Measurements from ENCODE around the gene ADCY6. TPM values are rescaled to one million over a fixed set of nuclear protein-coding genes. Genes with fewer than 3 reads are reported as not detected.

ADCY6 gene
- total and polyA plus RNA-seq, 3 experiments from 2014 or later: 0.04 to 0.37 TPM; not detected in 1

GRCh38 chr12:48800971-48801370 is 12.1 kb upstream of the ADCY6 start:
- Mint-ChIP-seq H3K4me3 (no peak overlapping the region), H3K27me3 (peaks cover 0 to 3% of the 10 kb centered on the region in 2 donors), H3K36me3 (no peaks in the 10 kb centered on the region), H3K4me1 (peaks cover 5 to 7% (median 5%) of the 10 kb centered on the region in 3 donors), H3K27ac (no peak overlapping the region), H3K9me3 (no peaks in the 10 kb centered on the region)
- CTCF ChIA-PET: interaction anchor here (1.3 to 1.6 kb wide), 2 partner anchors 9 to 14 kb away, joined by 3 read pairs; no protein-coding TSS in a partner anchor
- DNase-seq: no peak
- Histone ChIP-seq H3K4me3 (ENCODE audit: low read length) (no peak overlapping the region), H3K27ac (ENCODE audit: low read depth, low read length) (no peak overlapping the region), H3K36me3 (ENCODE audit: insufficient read depth, low read length) (no peaks in the 10 kb centered on the region), H3K4me1 (ENCODE audit: insufficient read depth, low read length) (no peaks in the 10 kb centered on the region), H3K9me3 (ENCODE audit: low read length) (no peaks in the 10 kb centered on the region), H3K27me3 (ENCODE audit: insufficient read depth, low read length, poor library complexity, severe bottlenecking) (no peaks in the 10 kb centered on the region)
- POLR2A ChIA-PET: no interaction called here

DNA sequence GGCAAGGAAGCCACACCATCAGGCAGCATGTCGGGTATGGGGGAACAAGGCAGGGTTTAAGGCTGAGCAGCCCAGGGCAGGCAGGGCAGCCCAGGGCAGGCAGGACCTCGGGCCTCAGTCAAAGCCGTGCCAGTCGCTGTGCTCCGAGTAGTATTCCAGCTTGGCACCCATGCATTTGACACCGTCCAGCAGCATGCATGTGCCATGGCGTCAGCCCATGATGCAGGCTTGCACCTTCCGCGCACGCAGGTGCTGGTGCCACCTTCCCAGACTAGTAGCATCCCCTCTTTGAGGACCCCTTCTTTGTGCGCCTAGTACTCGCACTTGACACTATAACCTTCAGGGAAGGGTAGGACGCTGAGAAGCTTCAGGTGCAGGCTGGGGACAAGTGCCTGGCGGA is 11.6 kb upstream of the ADCY6 start:
- ChIA-PET POLR2A (no interaction called here), CTCF (interaction anchor here (1.3 kb wide), 1 partner anchor 9 kb away, joined by 3 read pairs; no protein-coding TSS in a partner anchor)
- Histone ChIP-seq H3K27ac (ENCODE audit: low read depth, low read length) (no peak overlapping the region), H3K36me3 (ENCODE audit: insufficient read depth, low read length) (no peaks in the 10 kb centered on the region), H3K9me3 (ENCODE audit: low read length) (no peaks in the 10 kb centered on the region), H3K4me1 (ENCODE audit: insufficient read depth, low read length) (no peaks in the 10 kb centered on the region), H3K4me3 (ENCODE audit: low read length) (no peak overlapping the region), H3K27me3 (ENCODE audit: insufficient read depth, low read length, poor library complexity, severe bottlenecking) (no peaks in the 10 kb centered on the region)
- DNase-seq: no peak
- no peaks in the 10 kb centered on the region for H3K9me3 Mint-ChIP-seq
- H3K36me3 Mint-ChIP-seq: no peaks in the 10 kb centered on the region
- H3K27me3 Mint-ChIP-seq: peaks cover 0 to 3% of the 10 kb centered on the region in 2 donors
- H3K4me3 Mint-ChIP-seq: no peak overlapping the region
- H3K27ac Mint-ChIP-seq: no peak overlapping the region
- peaks cover 7 to 9% (median 8%) of the 10 kb centered on the region in 3 donors for H3K4me1 Mint-ChIP-seq

DNA sequence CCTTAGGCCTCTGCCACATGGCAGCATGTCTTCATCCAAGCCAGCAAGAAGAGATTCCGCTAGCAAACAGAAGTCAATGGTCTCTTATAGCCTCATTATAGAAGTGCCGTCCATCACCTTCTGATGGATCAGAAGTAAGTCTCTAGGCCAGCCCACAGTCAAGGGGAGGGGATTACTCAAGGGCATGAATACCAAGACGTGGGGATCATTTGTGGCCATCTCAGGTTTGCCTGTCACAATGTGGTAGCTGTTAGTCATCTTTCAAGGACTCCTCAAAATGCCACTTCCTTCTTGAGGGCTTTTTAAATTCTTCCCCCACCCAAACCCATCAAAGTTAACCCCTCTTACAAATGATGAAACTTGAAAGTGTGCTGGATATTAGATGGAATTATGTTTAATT is 8.1 kb upstream of the ADCY6 start:
- Mint-ChIP-seq H3K4me1 (peaks cover 0 to 5% (median 3%) of the 10 kb centered on the region in 3 donors), H3K27ac (no peak overlapping the region), H3K27me3 (peaks cover 4 to 17% of the 10 kb centered on the region in 2 donors), H3K9me3 (no peaks in the 10 kb centered on the region), H3K36me3 (no peaks in the 10 kb centered on the region), H3K4me3 (no peak overlapping the region)
- Histone ChIP-seq H3K36me3 (ENCODE audit: insufficient read depth, low read length) (no peaks in the 10 kb centered on the region), H3K9me3 (ENCODE audit: low read length) (no peaks in the 10 kb centered on the region), H3K27ac (ENCODE audit: low read depth, low read length) (no peak overlapping the region), H3K4me1 (ENCODE audit: insufficient read depth, low read length) (no peaks in the 10 kb centered on the region), H3K27me3 (ENCODE audit: insufficient read depth, low read length, poor library complexity, severe bottlenecking) (no peaks in the 10 kb centered on the region), H3K4me3 (ENCODE audit: low read length) (no peak overlapping the region)
- ChIA-PET CTCF (interaction anchor here (0.9 to 7.3 kb wide), 6 partner anchors 8 to 47 kb away, joined by 3 to 88 read pairs (median 5); no protein-coding TSS in a partner anchor), POLR2A (interaction anchor here (0.6 kb wide), 1 partner anchor 141 kb away, joined by 3 read pairs; no protein-coding TSS in a partner anchor)
- no peak for DNase-seq

DNA sequence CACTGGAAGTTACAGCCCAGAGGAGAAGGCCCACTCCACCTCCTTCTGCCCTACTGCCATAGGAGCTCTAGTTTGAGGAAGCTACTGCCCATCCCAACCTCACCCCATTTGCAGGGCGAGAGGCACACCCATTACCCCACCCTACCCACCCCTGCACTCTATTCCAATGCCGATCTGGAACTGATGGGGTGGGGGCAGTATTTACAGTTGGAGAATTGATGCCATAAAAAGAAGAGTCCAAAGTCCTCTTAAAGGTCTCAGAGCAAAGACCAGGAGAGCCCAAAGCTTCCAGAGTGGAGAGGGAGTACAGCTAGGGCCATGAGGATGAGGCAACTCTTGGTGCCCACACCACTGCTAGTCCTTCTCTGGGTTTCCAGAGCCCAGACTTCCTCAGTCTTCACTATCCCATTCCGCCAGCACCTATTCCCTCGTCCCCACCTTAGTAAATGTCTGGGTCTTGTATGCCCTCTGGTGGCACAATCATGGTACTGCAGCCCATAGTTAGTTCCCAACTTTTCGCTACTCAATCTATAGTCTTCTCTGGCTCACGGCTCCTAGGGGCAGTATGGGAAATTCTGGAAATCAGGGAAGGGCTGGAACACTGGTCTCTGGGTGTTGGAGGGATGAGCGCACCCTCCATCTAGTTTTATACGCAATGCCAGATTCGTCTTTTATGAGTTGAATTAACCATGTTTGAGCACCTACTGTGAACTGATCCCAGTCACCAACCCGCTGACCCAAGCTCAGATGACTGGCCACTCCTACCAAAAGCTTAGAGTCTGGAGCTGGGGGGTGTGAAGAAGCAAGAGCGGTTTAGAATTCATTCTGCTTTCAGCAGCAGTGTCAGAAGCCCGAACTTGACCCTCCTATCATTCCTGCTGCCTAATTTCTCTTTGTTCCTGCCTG is 6.9 kb upstream of the ADCY6 start:
- peak overlapping the region in 1 of 8 donors; percentile 41 for H3K27ac Mint-ChIP-seq
- peak; percentile 32 to 67 (median 49) for DNase-seq
- no peaks in the 10 kb centered on the region for H3K36me3 Mint-ChIP-seq
- CTCF ChIA-PET: interaction anchor here (0.6 to 7.3 kb wide), 19 partner anchors 9 to 265 kb away, joined by 3 to 88 read pairs (median 3); no protein-coding TSS in a partner anchor
- Histone ChIP-seq H3K4me1 (ENCODE audit: insufficient read depth, low read length) (no peaks in the 10 kb centered on the region), H3K4me3 (ENCODE audit: low read length) (no peak overlapping the region), H3K36me3 (ENCODE audit: insufficient read depth, low read length) (no peaks in the 10 kb centered on the region), H3K27ac (ENCODE audit: low read depth, low read length) (no peak overlapping the region), H3K27me3 (ENCODE audit: insufficient read depth, low read length, poor library complexity, severe bottlenecking) (no peaks in the 10 kb centered on the region), H3K9me3 (ENCODE audit: low read length) (no peaks in the 10 kb centered on the region)
- POLR2A ChIA-PET: no interaction called here
- H3K4me3 Mint-ChIP-seq: no peak overlapping the region
- peaks cover 0 to 5% (median 3%) of the 10 kb centered on the region in 3 donors for H3K4me1 Mint-ChIP-seq
- H3K27me3 Mint-ChIP-seq: peaks cover 9 to 17% of the 10 kb centered on the region in 2 donors
- no peaks in the 10 kb centered on the region for H3K9me3 Mint-ChIP-seq

DNA sequence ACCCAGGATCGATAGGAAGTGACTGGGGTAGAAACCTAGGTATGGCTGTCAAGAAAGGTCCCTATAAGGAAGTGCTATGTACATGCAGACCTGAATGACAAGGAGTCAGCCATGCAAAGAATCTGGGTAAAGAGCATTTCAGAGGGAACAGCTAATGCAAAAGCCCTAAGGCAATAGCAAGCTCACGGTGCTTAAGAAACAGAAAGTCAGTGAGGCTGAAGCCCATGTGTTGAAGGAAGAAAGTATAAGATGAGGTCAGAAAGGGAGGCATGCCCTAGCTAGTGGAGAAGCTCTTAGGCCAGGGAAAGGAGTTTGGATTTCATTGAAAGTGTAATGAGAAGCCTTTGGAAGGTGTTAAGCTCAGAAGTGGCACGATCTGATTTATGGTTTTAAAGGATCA is 6.0 kb upstream of the ADCY6 start:
- Histone ChIP-seq H3K27me3 (ENCODE audit: insufficient read depth, low read length, poor library complexity, severe bottlenecking) (peaks cover 2% of the 10 kb centered on the region), H3K4me3 (ENCODE audit: low read length) (no peak overlapping the region), H3K4me1 (ENCODE audit: insufficient read depth, low read length) (no peaks in the 10 kb centered on the region), H3K27ac (ENCODE audit: low read depth, low read length) (no peak overlapping the region), H3K36me3 (ENCODE audit: insufficient read depth, low read length) (no peaks in the 10 kb centered on the region), H3K9me3 (ENCODE audit: low read length) (no peaks in the 10 kb centered on the region)
- H3K27ac Mint-ChIP-seq: no peak overlapping the region
- H3K4me1 Mint-ChIP-seq: peaks cover under 1 to 10% (median 3%) of the 10 kb centered on the region in 3 donors
- CTCF ChIA-PET: interaction anchor here (0.9 to 7.3 kb wide), 13 partner anchors 9 to 117 kb away, joined by 3 to 88 read pairs (median 4); no protein-coding TSS in a partner anchor
- H3K27me3 Mint-ChIP-seq: peaks cover 15 to 24% of the 10 kb centered on the region in 2 donors
- H3K4me3 Mint-ChIP-seq: no peak overlapping the region
- no peaks in the 10 kb centered on the region for H3K36me3 Mint-ChIP-seq
- no peaks in the 10 kb centered on the region for H3K9me3 Mint-ChIP-seq
- POLR2A ChIA-PET: no interaction called here
- DNase-seq: no peak

DNA sequence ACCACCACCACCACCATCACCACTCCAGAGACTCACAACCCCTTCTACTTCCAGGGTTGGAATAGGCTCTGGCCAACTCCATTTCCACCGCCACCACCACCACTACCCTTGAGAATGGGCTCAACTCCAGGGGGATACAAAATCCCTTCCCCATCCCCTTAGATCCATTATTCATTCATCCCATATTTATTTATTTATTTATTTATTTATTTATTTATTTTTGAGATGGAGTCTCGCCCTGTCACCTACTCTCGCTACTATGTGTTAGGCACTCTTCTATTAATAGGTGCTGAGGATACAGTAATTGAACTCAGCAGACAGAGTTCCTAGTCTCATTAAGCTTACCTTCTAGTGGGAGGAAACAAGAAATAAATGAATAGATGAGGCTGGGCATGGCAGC is 4.8 kb upstream of the ADCY6 start:
- Histone ChIP-seq H3K27ac (ENCODE audit: low read depth, low read length) (no peak overlapping the region), H3K4me3 (ENCODE audit: low read length) (no peak overlapping the region), H3K4me1 (ENCODE audit: insufficient read depth, low read length) (no peaks in the 10 kb centered on the region), H3K9me3 (ENCODE audit: low read length) (no peaks in the 10 kb centered on the region), H3K27me3 (ENCODE audit: insufficient read depth, low read length, poor library complexity, severe bottlenecking) (peaks cover 5% of the 10 kb centered on the region), H3K36me3 (ENCODE audit: insufficient read depth, low read length) (no peaks in the 10 kb centered on the region)
- Mint-ChIP-seq H3K4me1 (peaks cover 3 to 17% (median 4%) of the 10 kb centered on the region in 3 donors), H3K27ac (no peak overlapping the region), H3K36me3 (no peaks in the 10 kb centered on the region), H3K27me3 (peaks cover 17 to 28% of the 10 kb centered on the region in 2 donors), H3K4me3 (no peak overlapping the region), H3K9me3 (no peaks in the 10 kb centered on the region)
- ChIA-PET CTCF (interaction anchor here (1.2 to 7.3 kb wide), 4 partner anchors 21 to 97 kb away, joined by 3 to 88 read pairs (median 20); no protein-coding TSS in a partner anchor), POLR2A (no interaction called here)
- no peak for DNase-seq

DNA sequence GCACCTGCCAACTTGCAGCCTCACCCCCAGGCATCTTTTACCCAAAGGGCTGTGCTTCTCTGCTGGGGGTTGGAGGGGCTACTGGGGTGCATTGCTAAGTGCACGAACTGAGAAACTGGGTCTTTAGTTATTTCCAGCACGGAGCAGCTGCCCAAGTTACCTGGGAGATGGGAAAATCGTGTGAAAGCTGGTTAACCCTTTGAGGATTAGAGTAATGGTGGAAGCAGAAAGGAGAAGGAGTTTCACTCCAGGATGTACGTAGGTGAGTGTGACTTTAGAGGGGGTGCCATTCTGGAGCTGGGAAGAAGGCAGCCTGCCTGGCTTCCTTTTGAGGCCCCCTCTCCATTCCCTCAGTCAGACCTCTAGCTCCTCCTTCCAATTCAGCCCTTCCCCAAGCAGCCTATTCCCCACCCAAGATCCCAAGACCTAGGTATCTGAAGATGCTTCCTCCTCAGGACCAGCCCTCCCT is 1.0 kb upstream of the ADCY6 start:
- Mint-ChIP-seq H3K27ac (peak overlapping the region in 1 of 8 donors; percentile 39), H3K27me3 (peaks cover 29 to 57% of the 10 kb centered on the region in 2 donors)

DNA sequence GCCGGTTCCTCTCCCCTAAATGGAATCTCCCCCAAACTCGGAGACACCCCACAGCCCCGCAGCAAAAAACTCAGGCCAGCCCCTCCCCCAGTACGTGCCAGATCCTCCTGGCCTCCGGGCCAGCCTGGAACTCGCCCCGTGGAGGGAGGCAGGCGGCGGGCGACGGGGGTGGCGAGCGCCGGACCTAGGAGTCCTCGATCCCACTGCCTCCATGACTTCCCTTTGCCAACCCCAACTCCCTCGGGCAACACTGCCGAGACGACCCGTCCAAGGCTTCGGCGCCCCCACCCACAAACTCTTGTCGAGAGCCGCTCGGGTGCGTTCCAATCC is 400 bp downstream of the ADCY6 start:
- no peaks in the 10 kb centered on the region for H3K36me3 ChIP-seq (ENCODE audit: insufficient read depth, low read length)
- DNase-seq: no peak
- Mint-ChIP-seq H3K27me3 (peaks cover 28 to 56% of the 10 kb centered on the region in 2 donors), H3K9me3 (no peaks in the 10 kb centered on the region), H3K4me1 (peaks cover 4 to 20% (median 4%) of the 10 kb centered on the region in 3 donors), H3K27ac (no peak overlapping the region), H3K4me3 (peak overlapping the region; percentile 21 to 84 (median 75)), H3K36me3 (no peaks in the 10 kb centered on the region)
- CTCF ChIA-PET: interaction anchor here (1.5 kb wide), 1 partner anchor 19 kb away, joined by 3 read pairs; no protein-coding TSS in a partner anchor
- H3K4me3 ChIP-seq (ENCODE audit: low read length): no peak overlapping the region
- no peaks in the 10 kb centered on the region for H3K4me1 ChIP-seq (ENCODE audit: insufficient read depth, low read length)
- H3K27ac ChIP-seq (ENCODE audit: low read depth, low read length): no peak overlapping the region
- peaks cover 15% of the 10 kb centered on the region for H3K27me3 ChIP-seq (ENCODE audit: insufficient read depth, low read length, poor library complexity, severe bottlenecking)
- no peaks in the 10 kb centered on the region for H3K9me3 ChIP-seq (ENCODE audit: low read length)
- POLR2A ChIA-PET: no interaction called here

More for the DNA sequence above, 1.0 kb upstream of the ADCY6 start:
- Mint-ChIP-seq H3K36me3 (no peaks in the 10 kb centered on the region), H3K4me1 (peaks cover 4 to 20% (median 4%) of the 10 kb centered on the region in 3 donors), H3K4me3 (peak overlapping the region in 4 of 7 donors; percentile 13 to 66 (median 34)), H3K9me3 (no peaks in the 10 kb centered on the region)
- H3K36me3 ChIP-seq (ENCODE audit: insufficient read depth, low read length): no peaks in the 10 kb centered on the region
- H3K4me1 ChIP-seq (ENCODE audit: insufficient read depth, low read length): no peaks in the 10 kb centered on the region
- ChIA-PET POLR2A (no interaction called here), CTCF (interaction anchor here (1.5 kb wide), 2 partner anchors 17 to 37 kb away, joined by 3 to 6 read pairs; no protein-coding TSS in a partner anchor)
- H3K27ac ChIP-seq (ENCODE audit: low read depth, low read length): no peak overlapping the region
- H3K9me3 ChIP-seq (ENCODE audit: low read length): no peaks in the 10 kb centered on the region
- no peak for DNase-seq
- H3K4me3 ChIP-seq (ENCODE audit: low read length): no peak overlapping the region
- H3K27me3 ChIP-seq (ENCODE audit: insufficient read depth, low read length, poor library complexity, severe bottlenecking): peaks cover 15% of the 10 kb centered on the region
